HG02642 (cell line): Measurements from ENCODE around the gene PDCD6IP.
"Not testable (repeated sequence)": the region's sequence is repeated elsewhere in the genome, so short reads cannot be mapped to it uniquely, and the experiment has no call there.

Source experiments
- ATAC-seq: cut with Tn5 transposase; IDR thresholded peaks from one replicate; pipeline ENCODE4 v1.9.1; 2021; ENCODE audit warnings: mild to moderate bottlenecking; ENCODE audit not compliant: unreplicated experiment, poor library complexity

Gene PDCD6IP

DNA sequence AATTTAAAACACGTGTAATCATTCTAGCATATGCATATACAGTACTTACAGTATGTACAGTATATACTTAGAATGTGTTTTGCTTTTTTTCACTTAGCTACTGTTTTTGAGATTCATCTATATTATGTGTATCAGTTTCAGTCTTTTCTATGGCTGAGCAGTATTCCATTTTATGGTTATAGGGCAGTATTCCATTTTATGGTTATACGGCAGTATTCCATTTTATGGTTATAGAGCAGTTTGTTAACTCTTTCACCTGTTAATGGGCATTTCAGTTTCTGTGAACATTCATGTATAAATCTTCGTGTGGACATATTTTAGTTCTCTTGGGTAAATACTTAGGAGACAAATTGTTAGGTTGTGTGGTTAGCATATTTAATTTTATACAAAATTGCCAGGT, 40.9 kb downstream of the PDCD6IP start:
- no peak for ATAC-seq

- ATAC-seq = no peak
These were observed 41.7 kb downstream of the PDCD6IP start for GRCh38 chr3:33840179-33840578.

- no peak for ATAC-seq
These were observed 50.4 kb downstream of the PDCD6IP start for GRCh38 chr3:33848624-33849347.

DNA sequence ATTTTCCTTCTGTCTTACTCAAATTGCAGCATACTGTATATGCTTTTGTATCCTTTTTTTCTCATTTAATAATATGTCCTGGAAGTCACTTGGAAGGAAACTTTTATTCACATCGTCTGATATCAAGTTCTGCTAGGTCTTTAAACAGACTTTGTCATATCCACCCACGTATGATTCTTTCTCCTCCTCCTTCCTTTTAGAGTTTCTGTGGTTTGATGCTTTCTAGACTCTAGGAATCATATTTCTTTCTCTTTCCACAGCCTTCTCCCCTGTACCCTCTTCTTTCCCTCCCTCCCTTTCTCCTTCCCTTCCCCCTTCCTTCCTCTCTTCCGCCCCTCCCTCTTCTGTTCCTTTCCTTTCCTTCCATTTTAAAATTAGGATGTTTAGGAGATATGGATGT, 52.2 kb downstream of the PDCD6IP start:
- ATAC-seq = not testable (repeated sequence)

- not testable (repeated sequence) for ATAC-seq
These were observed 57.0 kb downstream of the PDCD6IP start for GRCh38 chr3:33855407-33855806.

GRCh38 chr3:33855884-33856546, 57.6 kb downstream of the PDCD6IP start:
- no peak for ATAC-seq

DNA sequence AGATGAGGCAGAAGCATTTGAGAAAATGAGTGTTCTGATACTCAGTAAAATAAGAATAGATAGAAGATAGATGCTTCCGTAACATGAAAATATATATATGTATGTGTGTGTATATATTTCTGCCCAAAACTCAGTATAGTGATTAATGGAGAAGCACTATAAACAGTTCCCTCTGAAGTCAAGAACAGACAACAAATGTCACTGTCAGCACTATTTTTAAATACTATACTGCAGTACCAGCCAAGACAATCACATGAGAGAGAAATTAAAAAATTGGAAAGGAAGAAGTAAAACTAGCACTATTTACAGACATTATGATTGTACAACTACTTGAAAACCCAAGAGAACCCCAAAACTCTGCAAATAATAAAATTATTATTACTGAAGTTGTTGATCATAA, 59.3 kb downstream of the PDCD6IP start:
- ATAC-seq = not testable (repeated sequence)

DNA sequence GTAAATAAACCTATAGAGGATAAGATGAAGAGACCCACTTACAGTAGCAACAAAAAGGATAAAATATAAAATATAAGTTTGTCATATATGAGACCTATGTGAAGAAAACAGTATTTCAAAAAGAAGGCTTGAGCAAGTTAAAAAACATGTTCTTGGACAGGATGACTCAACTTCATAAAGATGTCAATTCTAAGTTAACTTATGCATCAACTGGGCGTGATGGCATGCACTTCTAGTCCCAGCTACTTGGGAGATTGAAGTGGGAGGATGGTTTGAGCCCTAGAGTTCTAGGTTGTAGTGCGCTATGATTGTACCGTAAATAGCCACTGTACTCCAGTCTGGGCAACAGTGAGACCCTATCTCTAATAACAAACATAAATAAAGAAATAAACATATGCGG, 59.7 kb downstream of the PDCD6IP start:
- ATAC-seq = no peak

- ATAC-seq = no peak
These were observed 62.1 kb downstream of the PDCD6IP start for GRCh38 chr3:33860373-33861050.

GRCh38 chr3:33865133-33865532, 66.7 kb downstream of the PDCD6IP start:
- no peak for ATAC-seq

DNA sequence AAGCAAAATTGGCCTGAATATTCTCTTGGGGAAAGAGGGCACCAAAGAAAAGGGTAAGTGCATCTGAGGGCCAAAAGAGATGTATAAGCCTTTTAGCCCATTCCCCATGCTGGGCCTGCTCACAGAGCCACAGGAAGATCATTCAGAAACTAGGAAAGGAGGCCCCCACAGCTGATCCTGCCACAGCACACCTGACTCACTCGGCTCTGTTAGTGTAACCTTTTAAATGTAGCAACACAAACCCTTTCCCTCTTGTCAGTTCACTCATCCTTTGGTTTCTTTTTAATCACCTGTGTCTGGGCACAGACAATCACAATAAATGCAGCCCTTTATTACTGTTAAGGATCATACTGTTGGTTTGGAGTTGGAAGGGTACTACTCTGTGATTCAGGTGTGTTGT, 69.9 kb downstream of the PDCD6IP start:
- no peak for ATAC-seq

DNA sequence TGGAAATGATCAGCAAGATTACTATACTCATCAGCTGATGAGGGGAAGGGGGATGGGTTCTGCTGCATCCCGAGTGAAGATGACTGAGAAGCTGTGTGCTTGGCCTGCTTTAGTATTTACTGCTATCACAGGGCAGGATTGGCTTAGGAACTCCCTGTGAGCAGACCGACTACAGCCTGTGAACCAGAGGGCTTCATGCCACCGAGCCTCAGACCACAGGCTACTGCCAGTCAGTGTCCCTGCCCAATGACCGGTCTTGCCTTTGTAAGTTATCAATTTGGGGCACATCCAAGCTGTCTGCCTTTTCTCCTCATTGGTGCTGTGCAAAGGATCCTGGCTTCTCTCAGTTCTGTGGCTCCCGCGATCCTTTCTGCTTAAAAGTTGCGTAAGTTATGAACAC, 71.5 kb downstream of the PDCD6IP start:
- no peak for ATAC-seq

GRCh38 chr3:33874815-33875214, 76.4 kb downstream of the PDCD6IP start:
- no peak for ATAC-seq

DNA sequence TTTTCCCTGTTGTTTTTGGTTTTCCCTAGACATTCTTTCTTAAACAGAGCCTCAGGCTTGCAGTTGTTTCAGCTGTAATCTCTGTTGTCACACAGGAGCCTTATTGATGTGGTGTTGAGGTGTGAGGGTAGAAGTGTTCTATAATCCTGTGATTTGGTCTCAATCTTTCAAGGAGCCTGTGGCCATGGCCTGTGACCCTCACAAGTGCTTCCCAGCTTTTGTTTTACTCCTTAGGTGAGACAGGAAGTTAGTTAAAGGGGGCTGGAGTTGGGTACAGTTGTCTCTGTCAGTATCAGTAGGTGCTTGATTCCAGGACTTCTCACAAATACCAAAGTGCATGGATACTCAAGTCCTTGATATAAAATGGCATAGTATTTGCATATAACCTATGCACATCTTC, 77.2 kb downstream of the PDCD6IP start:
- no peak for ATAC-seq

GRCh38 chr3:33877187-33877586, 78.8 kb downstream of the PDCD6IP start:
- ATAC-seq = no peak

DNA sequence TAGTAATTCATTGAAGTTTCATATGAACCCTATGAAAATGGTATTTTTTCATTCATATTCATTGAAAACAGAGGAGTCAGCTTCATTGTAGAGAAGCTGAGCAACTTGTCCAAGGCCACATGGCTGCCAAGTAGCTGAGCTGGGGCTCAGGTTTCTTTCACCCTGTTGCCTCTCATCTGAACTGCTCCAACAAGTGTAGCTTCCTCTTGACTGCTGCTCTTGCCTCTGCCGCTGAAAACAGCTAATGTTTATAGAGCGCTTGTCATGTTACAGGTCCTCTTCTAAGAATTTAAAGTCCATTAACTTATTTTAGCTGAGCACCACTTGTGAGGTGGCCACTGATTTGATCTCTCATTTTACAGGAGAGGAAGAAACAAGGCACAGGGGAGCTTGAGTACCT, 81.1 kb downstream of the PDCD6IP start:
- ATAC-seq = no peak

DNA sequence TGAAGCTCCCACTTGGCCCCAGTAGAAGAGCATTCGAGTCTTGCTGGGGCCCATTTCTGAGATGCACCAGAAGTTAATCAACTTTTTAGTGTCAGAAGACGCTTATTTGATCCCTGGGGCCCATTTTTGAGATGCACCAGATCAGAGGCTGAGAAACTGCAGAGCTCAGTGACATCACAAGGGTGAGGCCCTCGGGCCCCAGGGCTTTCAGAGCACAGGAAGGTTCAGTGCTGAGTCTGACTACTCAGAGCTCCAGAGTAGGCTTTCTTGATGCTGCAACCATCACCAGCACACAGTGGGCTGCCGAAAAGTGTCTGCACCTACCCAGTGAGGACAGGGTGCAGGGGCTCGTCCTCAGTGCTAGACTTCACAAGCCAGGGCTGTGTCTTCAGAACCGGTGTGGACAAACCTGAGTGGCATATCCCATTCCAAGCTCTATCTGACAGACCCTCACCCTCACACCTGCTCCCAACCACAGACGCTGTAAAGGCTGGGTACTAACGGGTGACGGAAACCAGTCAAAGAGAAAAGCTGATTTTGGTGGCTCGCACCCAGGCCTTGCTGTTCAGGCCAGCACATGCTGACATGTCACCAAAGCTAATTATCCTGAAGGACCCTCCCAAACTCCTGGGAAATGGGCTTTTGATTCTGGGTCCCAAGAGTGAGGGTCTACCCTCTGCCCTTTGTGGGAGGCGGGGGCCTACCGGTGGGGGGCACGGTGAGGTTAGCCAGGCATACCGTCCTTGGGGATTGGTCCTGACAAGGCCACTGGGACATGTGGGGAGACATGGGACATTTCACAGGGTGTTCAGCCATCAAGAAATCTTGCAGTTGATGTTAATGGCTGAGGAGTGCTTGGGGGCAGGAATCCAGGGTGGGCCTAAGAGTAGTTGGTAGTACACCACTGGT, 83.0 kb downstream of the PDCD6IP start:
- no peak for ATAC-seq

DNA sequence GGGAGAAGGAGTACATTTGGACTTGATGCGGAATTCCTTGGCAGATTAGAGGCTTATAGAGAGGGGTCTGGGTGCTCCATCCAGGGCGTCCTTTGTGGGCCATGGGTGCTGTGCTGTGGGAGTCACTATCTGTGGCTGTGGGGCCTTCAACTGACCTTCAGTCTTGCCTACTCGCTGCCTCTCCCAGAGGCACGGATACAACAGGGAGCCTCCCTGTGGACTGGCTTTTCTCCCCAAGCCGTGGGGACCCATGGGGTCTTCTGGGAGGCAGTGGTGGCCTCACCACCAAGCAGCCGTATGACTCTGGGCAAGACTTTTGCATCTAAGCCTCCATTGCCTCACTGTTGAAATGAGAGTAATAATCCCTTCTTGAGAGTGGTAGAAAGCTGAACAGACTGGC, 83.9 kb downstream of the PDCD6IP start:
- ATAC-seq = no peak

DNA sequence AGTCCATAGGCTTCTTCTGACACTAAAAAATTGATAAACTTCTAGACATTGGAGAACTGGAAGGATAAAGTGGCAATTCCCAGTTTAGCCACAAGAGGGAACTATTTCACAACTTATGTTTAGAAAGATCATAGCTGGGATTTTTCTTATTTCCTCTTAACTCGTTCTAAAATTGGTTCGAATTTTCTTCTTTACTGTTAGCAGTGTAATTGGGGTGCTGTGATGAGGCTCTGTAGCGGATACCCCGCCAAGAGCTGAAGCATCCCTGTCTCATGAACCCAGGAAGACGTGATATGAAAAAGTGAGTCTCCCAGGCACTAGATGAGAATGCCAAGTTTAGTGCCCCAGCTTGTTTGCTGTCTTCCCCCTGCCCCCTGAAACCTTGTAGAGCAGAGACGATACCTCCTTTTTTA, 85.1 kb downstream of the PDCD6IP start:
- peak; percentile 27 for ATAC-seq

- peak; percentile 68 for ATAC-seq
These were observed 85.6 kb downstream of the PDCD6IP start for GRCh38 chr3:33883951-33884561.
